Limb (tissue), 2 donors: ENCODE results near the gene AMTN.

Experiments
- DNase-seq, 2 donors: peaks; one replicate each; pipeline ENCODE4 v3.0.0-alpha.2; 2016; ENCODE audit errors: extremely low spot score in 2 of 2

AMTN gene

DNA sequence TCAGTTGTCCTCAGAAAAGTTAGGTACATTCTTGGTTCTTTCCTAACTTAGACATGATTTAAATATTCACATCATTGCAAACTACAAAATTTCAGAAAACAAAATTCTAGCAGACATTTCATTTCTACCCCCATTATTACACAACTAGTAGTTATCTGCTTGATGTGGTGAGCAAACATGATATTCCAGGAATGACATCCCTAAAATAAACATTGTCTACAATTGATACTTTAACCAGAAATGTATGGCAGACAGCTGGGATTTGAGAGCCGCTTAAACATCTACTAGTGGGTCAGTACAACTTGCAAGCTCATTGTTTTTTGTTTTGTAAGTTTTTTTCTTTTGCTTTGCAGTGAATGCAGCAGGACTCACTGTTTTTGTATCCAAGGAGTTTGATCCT, 41.6 kb downstream of the AMTN start:
- no peak for DNase-seq

DNA sequence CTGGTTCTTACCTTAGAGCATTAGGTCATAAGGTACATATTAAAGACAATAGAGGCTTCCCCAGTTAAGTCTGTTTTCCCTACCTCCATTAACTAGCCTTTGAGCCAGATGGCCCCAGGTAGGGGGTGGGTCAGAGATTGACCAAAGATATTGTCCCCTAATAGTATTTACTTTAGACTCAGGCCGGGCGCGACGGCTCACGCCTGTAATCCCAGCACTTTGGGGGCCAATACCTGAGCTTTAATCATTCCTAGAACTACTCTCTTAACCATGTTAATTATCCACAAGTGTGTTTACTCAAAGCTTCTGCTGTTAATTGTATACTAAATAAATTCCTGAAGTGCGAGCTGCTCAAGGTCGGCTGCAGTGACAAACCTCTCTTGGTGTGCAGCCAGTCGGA, 45.7 kb downstream of the AMTN start:
- DNase-seq = no peak

DNA sequence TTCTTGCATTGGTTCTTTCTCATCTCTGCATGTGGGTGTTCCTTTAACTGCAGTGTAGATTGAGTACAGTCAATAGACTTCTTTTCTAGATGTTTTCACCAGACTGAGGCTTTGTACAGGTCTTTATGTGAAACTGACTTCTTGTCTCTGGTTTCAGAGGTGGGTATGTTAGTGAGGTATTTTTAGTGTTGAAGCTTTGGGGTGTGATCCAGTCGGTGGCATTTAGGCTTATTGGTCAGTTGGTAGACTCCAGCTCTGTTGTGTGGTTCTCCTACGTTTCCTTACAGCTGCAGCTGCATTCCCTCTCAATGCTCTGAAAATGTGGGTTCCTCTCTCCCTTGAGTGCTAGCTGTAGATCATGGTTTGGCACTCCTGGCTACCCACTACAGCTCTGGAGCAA, 52.4 kb downstream of the AMTN start:
- DNase-seq = no peak

DNA sequence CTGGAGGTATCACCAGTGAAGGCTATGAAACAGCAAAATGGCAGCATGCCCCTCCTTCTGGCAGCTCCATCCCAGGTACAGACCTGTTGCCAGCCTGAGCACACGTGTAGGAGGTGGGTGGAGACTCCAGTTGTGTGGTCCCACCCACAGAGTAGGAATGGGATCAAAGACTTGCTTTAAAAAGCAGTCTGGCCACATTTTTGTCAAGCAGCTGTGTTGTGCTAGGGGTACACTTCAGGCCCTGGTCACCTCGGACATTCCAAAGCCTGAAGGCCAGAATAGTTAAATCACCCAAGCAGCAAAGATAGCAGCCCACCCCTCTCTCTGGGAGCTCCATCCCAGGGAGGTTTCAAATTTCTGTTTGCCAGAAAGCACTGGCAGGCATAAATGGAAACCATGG, 53.4 kb downstream of the AMTN start:
- no peak for DNase-seq

DNA sequence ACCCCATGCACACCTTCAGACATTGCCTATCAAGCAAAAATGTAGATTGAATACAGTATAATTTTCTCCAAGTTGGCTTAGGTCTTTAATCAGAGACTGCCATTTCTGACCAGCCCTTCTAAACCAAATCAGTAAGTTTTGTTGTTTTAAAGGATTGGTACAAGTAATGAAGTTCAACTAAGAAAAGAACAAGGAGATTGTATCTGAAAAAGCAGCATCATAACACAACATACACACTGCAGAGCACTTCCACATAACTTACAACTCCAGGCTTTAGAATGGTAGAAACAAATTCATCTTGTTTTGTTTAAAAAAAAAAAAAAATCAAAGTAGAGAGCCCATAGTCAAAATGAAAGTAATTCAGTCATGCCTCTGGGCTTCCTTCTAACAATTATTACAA, 57.6 kb downstream of the AMTN start:
- DNase-seq = no peak

DNA sequence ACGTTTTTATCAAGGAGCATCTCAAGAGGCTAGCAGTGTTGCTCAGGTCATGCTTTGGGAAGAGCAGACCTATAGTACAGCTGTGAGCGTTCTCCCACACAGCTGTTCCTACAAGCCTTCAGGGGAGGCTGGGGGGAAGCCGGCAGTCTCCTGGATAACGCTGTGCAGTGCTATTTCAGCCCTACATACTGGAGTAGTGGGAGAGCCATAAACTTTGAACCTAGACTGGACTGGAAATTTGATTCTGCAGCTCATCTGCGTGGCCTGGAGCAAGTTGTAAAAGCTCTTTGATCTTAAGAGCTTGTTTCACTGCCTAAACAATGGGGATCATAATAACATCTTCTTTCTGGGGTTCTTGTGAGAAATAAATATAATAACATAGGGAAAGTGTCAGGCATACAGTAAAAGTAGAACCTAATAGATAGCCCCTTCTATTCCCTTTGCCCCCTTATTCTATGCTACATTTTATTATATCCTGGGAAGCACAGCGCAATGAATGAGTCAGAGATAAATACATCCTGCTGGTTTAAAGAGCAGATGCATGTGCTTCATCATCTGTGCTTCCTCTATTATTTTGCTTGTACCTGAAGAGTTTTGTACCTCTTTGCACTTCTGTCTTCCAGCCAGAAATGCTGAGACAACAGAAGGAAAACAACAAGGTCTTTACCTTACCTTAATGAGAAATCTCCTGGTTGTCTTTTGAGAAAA, 59.0 kb downstream of the AMTN start:
- no peak for DNase-seq

DNA sequence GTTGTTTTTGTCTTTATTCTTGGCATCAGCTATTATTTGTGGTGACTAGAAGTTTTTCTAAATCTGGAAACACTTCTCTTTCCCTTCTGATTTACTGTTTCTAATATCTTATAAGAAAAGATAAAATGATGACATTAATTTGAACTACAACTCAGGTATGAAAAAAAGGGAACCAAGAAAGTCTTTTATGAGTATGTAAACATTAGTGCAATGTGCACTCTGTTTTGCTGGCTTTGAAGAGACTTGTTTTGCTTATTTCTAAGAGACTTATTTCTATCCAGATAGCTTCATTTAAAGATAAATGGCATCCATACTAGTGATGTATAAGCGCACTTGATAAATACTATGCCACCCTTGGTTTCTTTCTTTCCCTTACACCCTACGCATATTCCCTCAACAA, 63.6 kb downstream of the AMTN start:
- DNase-seq = no peak
